Endothelial cell of umbilical vein (primary cell): ENCODE measurements around the gene KLHDC9. TPM values are rescaled to one million over a fixed set of nuclear protein-coding genes. Genes with fewer than 3 reads are reported as not detected.

Source experiments
- BruUV-seq: library from RNA; stranded (reverse); fragments of 400-500 nt; replicated peaks from 2 replicates; lab custom pipeline; 2021; lab: Mats Ljungman, UMichigan
- CTCF ChIA-PET: fragments of 300-600, 350-600 bp; sonication (Branson Sonifier 250); formaldehyde crosslinking; loops from one replicate; lab custom pipeline; 2021; ENCODE audit warnings: antibody characterized with exemption, inconsistent platforms; lab: Charles Lee
- POLR2A ChIA-PET: fragments of 300-600, 350-600 bp; sonication (Branson Sonifier 250); formaldehyde crosslinking; loops from one replicate; lab custom pipeline; 2021; ENCODE audit warnings: antibody characterized with exemption, inconsistent platforms; lab: Charles Lee
- DNase-seq: peaks from one replicate; pipeline ENCODE4 v3.0.0-alpha.2; 2011; ENCODE audit warnings: low read depth, low spot score
- FAIRE-seq: peaks from 2 replicates; lab custom pipeline; 2011; peaks lifted over from hg19 to GRCh38; lab: Jason Lieb, UNC
- H2AFZ ChIP-seq: 2 replicates; pipeline ENCODE4 v1.6.0; 2012; ENCODE audit warnings: low read depth, low read length, control low read depth, inconsistent platforms
- H3K27ac ChIP-seq: 2 replicates; pipeline ENCODE4 v1.5.1; 2011; ENCODE audit warnings: low read depth, mild to moderate bottlenecking, control low read depth, low read length, moderate library complexity; ENCODE audit not compliant: insufficient read depth
- H3K27me3 ChIP-seq, 2 experiments: 2 replicates each; pipeline versions ENCODE4 v1.6.0 to v1.6.1; 2011; ENCODE audit warnings: low read length in 2 of 2, mixed read lengths in 1 of 2; ENCODE audit not compliant: control insufficient read depth in 2 of 2, insufficient read depth in 2 of 2
- H3K36me3 ChIP-seq, 2 experiments: 2 replicates in 1 of 2; 3 replicates in 1 of 2; pipeline ENCODE4 v1.5.1; 2011; ENCODE audit warnings: low read length in 2 of 2, mild to moderate bottlenecking in 1 of 2, moderate library complexity in 1 of 2; ENCODE audit not compliant: control insufficient read depth in 2 of 2, insufficient read depth in 2 of 2; ENCODE audit errors: extremely low read depth in 1 of 2
- H3K4me1 ChIP-seq: 3 replicates; pipeline ENCODE4 v1.5.1; 2011; ENCODE audit warnings: mild to moderate bottlenecking, low read length; ENCODE audit not compliant: control insufficient read depth, insufficient read depth; ENCODE audit errors: extremely low read depth
- H3K4me2 ChIP-seq: 2 replicates; pipeline ENCODE4 v1.6.1; 2011; ENCODE audit warnings: low read length, control low read depth, mixed read lengths; ENCODE audit not compliant: insufficient read depth
- H3K4me3 ChIP-seq, 3 experiments: fragments of 200-600 bp in 1 of 3; sonication (generic), shearing (Covaris generic) in 1 of 3; replicated peaks in 1 of 3; 2 replicates each; pipeline ENCODE4 v1.5.1; 2011 to 2016; ENCODE audit warnings: control low read depth in 3 of 3, low read length in 3 of 3, mild to moderate bottlenecking in 2 of 3, inconsistent platforms in 1 of 3, low read depth in 1 of 3, moderate library complexity in 1 of 3; ENCODE audit not compliant: insufficient read depth in 1 of 3
- H3K79me2 ChIP-seq: 2 replicates; pipeline ENCODE4 v1.6.0; 2012; ENCODE audit warnings: low read length, inconsistent platforms; ENCODE audit not compliant: control insufficient read depth, insufficient read depth
- H3K9ac ChIP-seq: replicated peaks from 2 replicates; pipeline ENCODE3; 2011; ENCODE audit warnings: low read length, control low read depth; ENCODE audit not compliant: insufficient read depth; ENCODE audit errors: extremely low read depth
- H3K9me1 ChIP-seq: replicated peaks from 3 replicates; pipeline ENCODE4 v1.6.0; 2011; ENCODE audit warnings: mild to moderate bottlenecking, low read length; ENCODE audit not compliant: control insufficient read depth, insufficient read depth; ENCODE audit errors: extremely low read depth
- H3K9me3 ChIP-seq: replicated peaks from 2 replicates; pipeline ENCODE4 v1.5.1; 2012; ENCODE audit warnings: low read length, inconsistent platforms; ENCODE audit not compliant: control insufficient read depth, insufficient read depth
- H4K20me1 ChIP-seq: replicated peaks from 2 replicates; pipeline ENCODE3; 2011; ENCODE audit warnings: mild to moderate bottlenecking, low read length; ENCODE audit not compliant: control insufficient read depth, insufficient read depth; ENCODE audit errors: extremely low read depth
- CTCF ChIP-seq, 2 donors: IDR thresholded peaks; 1 replicate in 1 of 2; 2 replicates in 1 of 2; pipeline ENCODE4 v1.5.1; 2011; ENCODE audit warnings: low read length in 2 of 2, mild to moderate bottlenecking in 2 of 2, moderate library complexity in 2 of 2, control low read depth in 1 of 2, inconsistent platforms in 1 of 2, low read depth in 1 of 2; ENCODE audit not compliant: insufficient read depth in 1 of 2; ENCODE audit errors: extremely low read depth in 1 of 2
- EZH2 ChIP-seq: IDR thresholded peaks from 2 replicates; pipeline ENCODE4 v1.6.1; 2012; ENCODE audit warnings: borderline replicate concordance, low read depth, mild to moderate bottlenecking, moderate library complexity, low read length, inconsistent platforms; ENCODE audit not compliant: severe bottlenecking
- FOS ChIP-seq: IDR thresholded peaks from 2 replicates; pipeline ENCODE4 v1.6.1; 2011; ENCODE audit warnings: mild to moderate bottlenecking, low read length, moderate library complexity, borderline replicate concordance; ENCODE audit not compliant: insufficient read depth
- GATA2 ChIP-seq: IDR thresholded peaks from 2 replicates; pipeline ENCODE4 v1.7.0; 2011; ENCODE audit warnings: low read depth, mild to moderate bottlenecking, moderate library complexity, mixed read lengths, low read length; ENCODE audit not compliant: insufficient read length, insufficient read depth
- JUN ChIP-seq: IDR thresholded peaks from 2 replicates; pipeline ENCODE4 v1.6.1; 2011; ENCODE audit warnings: borderline replicate concordance, low read depth; ENCODE audit not compliant: insufficient read length, insufficient read depth
- MAX ChIP-seq: IDR thresholded peaks from 2 replicates; pipeline ENCODE4 v1.6.1; 2011; ENCODE audit not compliant: insufficient read depth, insufficient read length
- MYC ChIP-seq: IDR thresholded peaks from one replicate; pipeline ENCODE4 v1.6.1; 2011; ENCODE audit warnings: mild to moderate bottlenecking, low read depth, low read length
- POLR2A ChIP-seq: IDR thresholded peaks from 2 replicates; pipeline ENCODE4 v1.6.1; 2012; ENCODE audit warnings: low read depth, mild to moderate bottlenecking, control low read depth, low read length
- POLR2AphosphoS5 ChIP-seq: IDR thresholded peaks from 2 replicates; pipeline ENCODE4 v1.6.1; 2012; ENCODE audit warnings: low read depth, mild to moderate bottlenecking, control low read depth, low read length, moderate library complexity; ENCODE audit not compliant: insufficient read depth
- dilution Hi-C: fragments of 300-500 bp; cut with MboI; formaldehyde crosslinking; loops from one replicate; pipeline ENCODE4 v1.15.0; 2019; ENCODE audit warnings: low sequenced_read_pairs; ENCODE audit not compliant: extremely low pct_ligation_motif_present
- intact Hi-C: fragments of 100-400 bp; cut with micrococcal nuclease; formaldehyde crosslinking; loops from one replicate; pipeline ENCODE4 v1.10.0; 2022
- polyA plus RNA-seq, 4 experiments: library from polyadenylated mRNA; depleted of rRNA in 3 of 4; stranded (reverse) in 3 of 4; unstranded in 1 of 4; fragments of >200 nt; gene quantifications; 2 replicates each; pipeline versions ENCODE4 v1.2.1 to v1.2.3, GENCODE V29; 2011 to 2012; ENCODE audit warnings: missing spikeins in 1 of 4
- total RNA-seq: library from RNA; stranded (reverse); gene quantifications from 2 replicates; pipeline ENCODE4 v1.2.3, GENCODE V29; 2021

Gene KLHDC9
- total and polyA plus RNA-seq, 2 donors (not counting 3 experiments of a cell fraction or from before 2014, with no cell fraction given) = 1.1 to 2.6 TPM

GRCh38 chr1:161048949-161049722 is 49.0 kb upstream of the KLHDC9 start:
- H2AFZ ChIP-seq = no peak overlapping the region
- no peaks in the 10 kb centered on the region for H3K27me3 ChIP-seq
- H3K9me1 ChIP-seq = no peaks in the 10 kb centered on the region
- no peak overlapping the region for H3K27ac ChIP-seq
- H4K20me1 ChIP-seq = no peaks in the 10 kb centered on the region
- H3K4me3 ChIP-seq = no peak overlapping the region
- no peak for TF ChIP-seq EZH2
- TF ChIP-seq POLR2A = no peak
- no peak for TF ChIP-seq FOS
- no peak for TF ChIP-seq GATA2
- TF ChIP-seq JUN = no peak
- FAIRE-seq (no peak), DNase-seq (no peak)
- H3K79me2 ChIP-seq = peaks cover 11% of the 10 kb centered on the region
- no peaks in the 10 kb centered on the region for H3K9me3 ChIP-seq
- BruUV-seq = no TSS peak
- ChIA-PET CTCF (no interaction called here), POLR2A (no interaction called here)
- peaks cover 9% of the 10 kb centered on the region for H3K4me1 ChIP-seq
- no peak overlapping the region for H3K9ac ChIP-seq
- no peaks in the 10 kb centered on the region for H3K36me3 ChIP-seq
- dilution Hi-C loops = no loop called here
- H3K4me2 ChIP-seq = no peak overlapping the region
- intact Hi-C loops = no loop called here

- ChIA-PET CTCF (no interaction called here), POLR2A (no interaction called here)
- Histone ChIP-seq H3K9ac (no peak overlapping the region), H3K4me2 (no peak overlapping the region), H3K27me3 (no peaks in the 10 kb centered on the region), H3K79me2 (no peaks in the 10 kb centered on the region), H3K27ac (no peak overlapping the region), H3K4me3 (no peak overlapping the region), H2AFZ (no peak overlapping the region), H3K36me3 (no peaks in the 10 kb centered on the region), H3K9me3 (no peaks in the 10 kb centered on the region), H3K4me1 (peaks cover 5% of the 10 kb centered on the region), H3K9me1 (no peaks in the 10 kb centered on the region), H4K20me1 (no peaks in the 10 kb centered on the region)
- TF ChIP-seq CTCF (IDR thresholded peaks at IDR 0.05; ENCODE audit: extremely low read depth in 1 of 2, insufficient read depth in 1 of 2, low read depth in 1 of 2, low read length in 2 of 2) (no peak), MAX (no peak), EZH2 (no peak), POLR2A (no peak), POLR2AphosphoS5 (no peak), GATA2 (no peak), JUN (no peak), MYC (no peak), FOS (no peak)
- no peak for DNase-seq
- dilution Hi-C loops = no loop called here
- intact Hi-C loops = loop anchor here (10.0 kb wide), 1 partner anchor 726 kb away; no protein-coding TSS in a partner anchor
- FAIRE-seq = no peak
- no TSS peak for BruUV-seq
Observed at GRCh38 chr1:161051219-161051618, 46.9 kb upstream of the KLHDC9 start.
